Endothelial cell of umbilical vein (primary cell): Measurements from ENCODE around the gene NAP1L1. TPM values are rescaled to one million over a fixed set of nuclear protein-coding genes. Genes with fewer than 3 reads are reported as not detected.
A peak's percentile ranks its signal among the peaks of the same experiment; 100 is the strongest.

ENCODE experiments used
- BruUV-seq: library from RNA; stranded (reverse); fragments of 400-500 nt; replicated peaks from 2 replicates; lab custom pipeline; 2021; lab: Mats Ljungman, UMichigan
- CTCF ChIA-PET: fragments of 300-600, 350-600 bp; sonication (Branson Sonifier 250); formaldehyde crosslinking; loops from one replicate; lab custom pipeline; 2021; ENCODE audit warnings: antibody characterized with exemption, inconsistent platforms; lab: Charles Lee
- POLR2A ChIA-PET: fragments of 300-600, 350-600 bp; sonication (Branson Sonifier 250); formaldehyde crosslinking; loops from one replicate; lab custom pipeline; 2021; ENCODE audit warnings: antibody characterized with exemption, inconsistent platforms; lab: Charles Lee
- DNase-seq: peaks from one replicate; pipeline ENCODE4 v3.0.0-alpha.2; 2011; ENCODE audit warnings: low read depth, low spot score
- FAIRE-seq: peaks from 2 replicates; lab custom pipeline; 2011; peaks lifted over from hg19 to GRCh38; lab: Jason Lieb, UNC
- H2AFZ ChIP-seq: 2 replicates; pipeline ENCODE4 v1.6.0; 2012; ENCODE audit warnings: low read depth, low read length, control low read depth, inconsistent platforms
- H3K27ac ChIP-seq: 2 replicates; pipeline ENCODE4 v1.5.1; 2011; ENCODE audit warnings: low read depth, mild to moderate bottlenecking, control low read depth, low read length, moderate library complexity; ENCODE audit not compliant: insufficient read depth
- H3K27me3 ChIP-seq, 2 experiments: 2 replicates each; pipeline versions ENCODE4 v1.6.0 to v1.6.1; 2011; ENCODE audit warnings: low read length in 2 of 2, mixed read lengths in 1 of 2; ENCODE audit not compliant: control insufficient read depth in 2 of 2, insufficient read depth in 2 of 2
- H3K36me3 ChIP-seq, 2 experiments: 2 replicates in 1 of 2; 3 replicates in 1 of 2; pipeline ENCODE4 v1.5.1; 2011; ENCODE audit warnings: low read length in 2 of 2, mild to moderate bottlenecking in 1 of 2, moderate library complexity in 1 of 2; ENCODE audit not compliant: control insufficient read depth in 2 of 2, insufficient read depth in 2 of 2; ENCODE audit errors: extremely low read depth in 1 of 2
- H3K4me1 ChIP-seq: 3 replicates; pipeline ENCODE4 v1.5.1; 2011; ENCODE audit warnings: mild to moderate bottlenecking, low read length; ENCODE audit not compliant: control insufficient read depth, insufficient read depth; ENCODE audit errors: extremely low read depth
- H3K4me2 ChIP-seq: 2 replicates; pipeline ENCODE4 v1.6.1; 2011; ENCODE audit warnings: low read length, control low read depth, mixed read lengths; ENCODE audit not compliant: insufficient read depth
- H3K4me3 ChIP-seq, 3 experiments: fragments of 200-600 bp in 1 of 3; sonication (generic), shearing (Covaris generic) in 1 of 3; replicated peaks in 1 of 3; 2 replicates each; pipeline ENCODE4 v1.5.1; 2011 to 2016; ENCODE audit warnings: control low read depth in 3 of 3, low read length in 3 of 3, mild to moderate bottlenecking in 2 of 3, inconsistent platforms in 1 of 3, low read depth in 1 of 3, moderate library complexity in 1 of 3; ENCODE audit not compliant: insufficient read depth in 1 of 3
- H3K79me2 ChIP-seq: 2 replicates; pipeline ENCODE4 v1.6.0; 2012; ENCODE audit warnings: low read length, inconsistent platforms; ENCODE audit not compliant: control insufficient read depth, insufficient read depth
- H3K9ac ChIP-seq: replicated peaks from 2 replicates; pipeline ENCODE3; 2011; ENCODE audit warnings: low read length, control low read depth; ENCODE audit not compliant: insufficient read depth; ENCODE audit errors: extremely low read depth
- H3K9me1 ChIP-seq: replicated peaks from 3 replicates; pipeline ENCODE4 v1.6.0; 2011; ENCODE audit warnings: mild to moderate bottlenecking, low read length; ENCODE audit not compliant: control insufficient read depth, insufficient read depth; ENCODE audit errors: extremely low read depth
- H3K9me3 ChIP-seq: replicated peaks from 2 replicates; pipeline ENCODE4 v1.5.1; 2012; ENCODE audit warnings: low read length, inconsistent platforms; ENCODE audit not compliant: control insufficient read depth, insufficient read depth
- H4K20me1 ChIP-seq: replicated peaks from 2 replicates; pipeline ENCODE3; 2011; ENCODE audit warnings: mild to moderate bottlenecking, low read length; ENCODE audit not compliant: control insufficient read depth, insufficient read depth; ENCODE audit errors: extremely low read depth
- CTCF ChIP-seq, 2 donors: IDR thresholded peaks; 1 replicate in 1 of 2; 2 replicates in 1 of 2; pipeline ENCODE4 v1.5.1; 2011; ENCODE audit warnings: low read length in 2 of 2, mild to moderate bottlenecking in 2 of 2, moderate library complexity in 2 of 2, control low read depth in 1 of 2, inconsistent platforms in 1 of 2, low read depth in 1 of 2; ENCODE audit not compliant: insufficient read depth in 1 of 2; ENCODE audit errors: extremely low read depth in 1 of 2
- EZH2 ChIP-seq: IDR thresholded peaks from 2 replicates; pipeline ENCODE4 v1.6.1; 2012; ENCODE audit warnings: borderline replicate concordance, low read depth, mild to moderate bottlenecking, moderate library complexity, low read length, inconsistent platforms; ENCODE audit not compliant: severe bottlenecking
- FOS ChIP-seq: IDR thresholded peaks from 2 replicates; pipeline ENCODE4 v1.6.1; 2011; ENCODE audit warnings: mild to moderate bottlenecking, low read length, moderate library complexity, borderline replicate concordance; ENCODE audit not compliant: insufficient read depth
- GATA2 ChIP-seq: IDR thresholded peaks from 2 replicates; pipeline ENCODE4 v1.7.0; 2011; ENCODE audit warnings: low read depth, mild to moderate bottlenecking, moderate library complexity, mixed read lengths, low read length; ENCODE audit not compliant: insufficient read length, insufficient read depth
- JUN ChIP-seq: IDR thresholded peaks from 2 replicates; pipeline ENCODE4 v1.6.1; 2011; ENCODE audit warnings: borderline replicate concordance, low read depth; ENCODE audit not compliant: insufficient read length, insufficient read depth
- MAX ChIP-seq: IDR thresholded peaks from 2 replicates; pipeline ENCODE4 v1.6.1; 2011; ENCODE audit not compliant: insufficient read depth, insufficient read length
- MYC ChIP-seq: IDR thresholded peaks from one replicate; pipeline ENCODE4 v1.6.1; 2011; ENCODE audit warnings: mild to moderate bottlenecking, low read depth, low read length
- POLR2A ChIP-seq: IDR thresholded peaks from 2 replicates; pipeline ENCODE4 v1.6.1; 2012; ENCODE audit warnings: low read depth, mild to moderate bottlenecking, control low read depth, low read length
- POLR2AphosphoS5 ChIP-seq: IDR thresholded peaks from 2 replicates; pipeline ENCODE4 v1.6.1; 2012; ENCODE audit warnings: low read depth, mild to moderate bottlenecking, control low read depth, low read length, moderate library complexity; ENCODE audit not compliant: insufficient read depth
- dilution Hi-C: fragments of 300-500 bp; cut with MboI; formaldehyde crosslinking; loops from one replicate; pipeline ENCODE4 v1.15.0; 2019; ENCODE audit warnings: low sequenced_read_pairs; ENCODE audit not compliant: extremely low pct_ligation_motif_present
- intact Hi-C: fragments of 100-400 bp; cut with micrococcal nuclease; formaldehyde crosslinking; loops from one replicate; pipeline ENCODE4 v1.10.0; 2022
- polyA plus RNA-seq, 4 experiments: library from polyadenylated mRNA; depleted of rRNA in 3 of 4; stranded (reverse) in 3 of 4; unstranded in 1 of 4; fragments of >200 nt; gene quantifications; 2 replicates each; pipeline versions ENCODE4 v1.2.1 to v1.2.3, GENCODE V29; 2011 to 2012; ENCODE audit warnings: missing spikeins in 1 of 4
- total RNA-seq: library from RNA; stranded (reverse); gene quantifications from 2 replicates; pipeline ENCODE4 v1.2.3, GENCODE V29; 2021

Gene NAP1L1
- total and polyA plus RNA-seq, 2 donors (not counting 3 experiments of a cell fraction or from before 2014, with no cell fraction given) = 127 to 649 TPM

- Histone ChIP-seq H3K4me1 (peaks cover 31% of the 10 kb centered on the region), H3K27me3 (no peaks in the 10 kb centered on the region), H3K9me1 (no peaks in the 10 kb centered on the region), H3K4me2 (peak overlapping the region; percentile 69), H3K36me3 (no peaks in the 10 kb centered on the region), H3K9ac (no peak overlapping the region), H2AFZ (peak overlapping the region; percentile 57), H3K4me3 (no peak overlapping the region), H3K79me2 (no peaks in the 10 kb centered on the region), H3K9me3 (no peaks in the 10 kb centered on the region), H3K27ac (peak overlapping the region; percentile 67), H4K20me1 (no peaks in the 10 kb centered on the region)
- intact Hi-C loops (loop anchor here (1.0 to 2.0 kb wide), 3 partner anchors 19 to 34 kb away; partner anchors contain the start of gene PHLDA1), dilution Hi-C loops (no loop called here)
- FAIRE-seq (no peak), DNase-seq (peak; percentile 50)
- TSS peak; percentile 77 for BruUV-seq
- TF ChIP-seq MYC (no peak), GATA2 (peak; percentile 61)
- CTCF ChIA-PET = interaction anchor here (2.0 kb wide), 1 partner anchor 34 kb away, joined by 6 read pairs; the partner anchor contains the start of gene PHLDA1
- POLR2A ChIA-PET = interaction anchor here (1.2 kb wide), 1 partner anchor 34 kb away, joined by 3 read pairs; the partner anchor contains the start of gene PHLDA1
Measured at GRCh38 chr12:75996861-75997447, 87.5 kb downstream of the NAP1L1 start.

GRCh38 chr12:75995691-75996090, 88.8 kb downstream of the NAP1L1 start:
- CTCF ChIA-PET = interaction anchor here (1.6 kb wide), 1 partner anchor 87 kb away, joined by 3 read pairs; no protein-coding TSS in a partner anchor
- Histone ChIP-seq H3K27me3 (no peaks in the 10 kb centered on the region), H3K9me1 (no peaks in the 10 kb centered on the region), H3K4me1 (peaks cover 31% of the 10 kb centered on the region), H3K4me2 (no peak overlapping the region), H3K27ac (no peak overlapping the region), H3K79me2 (no peaks in the 10 kb centered on the region), H3K9me3 (no peaks in the 10 kb centered on the region), H3K36me3 (no peaks in the 10 kb centered on the region), H3K4me3 (no peak overlapping the region), H3K9ac (no peak overlapping the region), H4K20me1 (no peaks in the 10 kb centered on the region), H2AFZ (no peak overlapping the region)
- BruUV-seq = no TSS peak
- no peak for FAIRE-seq
- TF ChIP-seq FOS (no peak), CTCF (IDR thresholded peaks at IDR 0.05; ENCODE audit: extremely low read depth in 1 of 2, insufficient read depth in 1 of 2, low read depth in 1 of 2, low read length in 2 of 2) (no peak), POLR2AphosphoS5 (no peak), POLR2A (no peak), JUN (no peak), EZH2 (no peak), GATA2 (no peak), MYC (no peak), MAX (no peak)
- dilution Hi-C loops = no loop called here
- intact Hi-C loops = loop anchor here (2.0 kb wide), 2 partner anchors 25 to 35 kb away; partner anchors contain the start of gene PHLDA1
- POLR2A ChIA-PET = no interaction called here
- DNase-seq = no peak
